GM12873 (cell line): ENCODE results near the gene DNM2.

Experiments used
- TF ChIP-seq, protein P1 (sequence below): IDR thresholded peaks from 2 replicates; pipeline ENCODE4 v1.5.1; 2012; ENCODE audit warnings: low read depth, mild to moderate bottlenecking, moderate library complexity, low read length, control low read depth; ENCODE audit not compliant: insufficient read depth; ENCODE audit errors: missing control alignments

DNM2 gene

DNA sequence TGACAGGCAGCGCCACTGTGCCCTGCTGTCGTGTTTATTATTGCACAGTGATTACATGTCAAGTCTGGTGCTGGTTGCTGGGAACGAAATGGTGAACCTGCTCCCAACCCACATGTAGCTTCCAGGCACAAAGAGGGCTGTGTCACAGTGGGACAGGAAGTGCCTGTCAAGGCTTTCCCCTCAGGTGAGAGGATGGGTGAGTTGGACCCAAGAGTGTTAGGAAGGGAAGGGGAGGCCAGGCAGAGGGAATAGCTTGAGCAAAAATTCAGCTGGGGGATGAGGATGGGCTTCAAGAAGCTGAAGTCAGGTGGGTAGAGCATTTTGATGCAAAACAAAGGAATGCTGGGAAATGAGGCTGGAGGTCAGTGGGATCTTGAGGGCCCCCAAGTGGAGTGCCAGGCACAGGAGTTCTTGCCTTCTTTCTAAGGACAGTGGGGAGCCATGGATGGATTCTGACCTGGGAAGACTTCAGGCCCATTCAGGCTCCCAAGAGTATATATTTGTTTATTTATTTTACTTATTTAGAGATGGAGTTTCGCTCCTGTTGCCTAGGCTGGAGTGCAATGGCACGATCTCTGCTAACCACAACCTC is 25.1 kb upstream of the DNM2 start:
- TF ChIP-seq, protein P1, sequence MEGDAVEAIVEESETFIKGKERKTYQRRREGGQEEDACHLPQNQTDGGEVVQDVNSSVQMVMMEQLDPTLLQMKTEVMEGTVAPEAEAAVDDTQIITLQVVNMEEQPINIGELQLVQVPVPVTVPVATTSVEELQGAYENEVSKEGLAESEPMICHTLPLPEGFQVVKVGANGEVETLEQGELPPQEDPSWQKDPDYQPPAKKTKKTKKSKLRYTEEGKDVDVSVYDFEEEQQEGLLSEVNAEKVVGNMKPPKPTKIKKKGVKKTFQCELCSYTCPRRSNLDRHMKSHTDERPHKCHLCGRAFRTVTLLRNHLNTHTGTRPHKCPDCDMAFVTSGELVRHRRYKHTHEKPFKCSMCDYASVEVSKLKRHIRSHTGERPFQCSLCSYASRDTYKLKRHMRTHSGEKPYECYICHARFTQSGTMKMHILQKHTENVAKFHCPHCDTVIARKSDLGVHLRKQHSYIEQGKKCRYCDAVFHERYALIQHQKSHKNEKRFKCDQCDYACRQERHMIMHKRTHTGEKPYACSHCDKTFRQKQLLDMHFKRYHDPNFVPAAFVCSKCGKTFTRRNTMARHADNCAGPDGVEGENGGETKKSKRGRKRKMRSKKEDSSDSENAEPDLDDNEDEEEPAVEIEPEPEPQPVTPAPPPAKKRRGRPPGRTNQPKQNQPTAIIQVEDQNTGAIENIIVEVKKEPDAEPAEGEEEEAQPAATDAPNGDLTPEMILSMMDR = no peak

DNA sequence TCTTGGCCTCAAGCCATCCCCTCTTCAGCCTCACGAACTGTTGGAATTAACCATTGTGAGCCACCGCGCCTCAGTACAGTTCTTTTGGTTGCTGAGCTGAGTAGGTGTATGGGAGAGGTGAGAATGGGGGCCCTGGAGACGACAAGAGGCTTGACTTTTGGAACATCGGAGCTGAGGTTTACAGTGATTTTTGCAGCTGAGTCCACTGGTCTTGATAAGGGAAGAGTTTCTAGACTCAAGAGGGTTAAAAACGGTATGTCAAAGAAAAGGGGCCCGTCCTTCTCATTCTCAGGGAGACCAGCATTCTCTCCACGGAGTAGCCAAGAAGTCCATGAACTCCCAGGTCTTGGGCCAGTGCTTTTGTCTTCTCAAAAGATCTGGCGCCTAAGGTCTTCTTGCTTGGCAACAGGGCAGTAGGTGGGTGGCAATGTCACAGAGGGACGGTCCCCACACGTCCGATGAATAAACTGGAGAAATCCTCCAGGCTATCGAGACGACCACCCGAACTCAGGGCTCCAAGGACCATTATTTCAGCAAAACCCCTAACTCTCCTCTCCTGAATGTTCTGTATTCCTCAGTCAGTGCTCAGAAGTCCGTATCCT is 23.1 kb upstream of the DNM2 start:
- TF ChIP-seq, protein P1 = no peak

DNA sequence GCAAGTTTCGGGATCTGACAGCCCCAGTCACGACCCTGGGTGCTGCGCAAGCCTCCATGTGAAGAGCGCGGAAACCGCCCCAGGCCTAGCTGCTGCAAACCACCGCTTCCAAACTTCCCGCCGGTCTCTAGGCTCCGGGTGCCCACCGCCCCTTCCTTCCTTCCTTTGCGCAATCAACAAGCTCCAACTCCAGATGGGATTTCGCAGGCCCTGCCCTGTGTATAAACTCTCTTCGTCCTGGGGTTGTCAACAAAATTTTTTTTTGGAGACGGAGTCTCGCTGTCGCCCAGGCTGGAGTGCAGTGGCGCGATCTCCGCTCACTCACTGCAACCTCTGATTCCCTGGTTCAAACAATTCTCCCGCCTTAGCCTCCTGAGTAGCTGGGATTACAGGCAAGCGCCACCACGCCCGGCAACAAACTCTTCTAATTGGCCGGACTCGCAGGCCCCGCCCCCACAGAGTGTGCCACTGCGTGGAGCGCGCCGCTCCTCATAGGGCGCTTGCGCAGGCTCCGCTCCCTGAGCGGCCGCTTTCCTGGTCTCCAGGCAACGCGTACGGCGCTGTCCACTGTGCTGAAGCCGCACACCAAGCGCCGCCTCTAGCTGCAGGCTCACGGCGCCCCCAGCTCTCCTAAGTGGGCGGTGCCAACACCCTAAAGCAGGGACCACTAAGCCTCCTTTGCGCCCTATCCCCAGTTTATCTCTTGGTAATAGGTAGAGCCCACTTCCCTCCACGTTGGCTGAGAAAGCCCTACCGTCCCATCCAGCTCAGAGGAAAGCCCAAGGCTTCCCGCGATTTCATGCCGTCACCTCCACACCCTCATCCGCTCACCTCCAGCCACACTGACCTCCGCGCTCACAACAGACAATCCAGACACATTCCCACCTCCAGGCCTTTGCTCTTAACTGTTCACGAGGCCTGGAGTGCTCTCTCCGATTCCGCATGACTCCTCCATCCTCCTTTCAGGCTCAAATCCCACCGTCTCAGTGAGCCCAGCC is 22.2 kb upstream of the DNM2 start:
- TF ChIP-seq, protein P1 = no peak

DNA sequence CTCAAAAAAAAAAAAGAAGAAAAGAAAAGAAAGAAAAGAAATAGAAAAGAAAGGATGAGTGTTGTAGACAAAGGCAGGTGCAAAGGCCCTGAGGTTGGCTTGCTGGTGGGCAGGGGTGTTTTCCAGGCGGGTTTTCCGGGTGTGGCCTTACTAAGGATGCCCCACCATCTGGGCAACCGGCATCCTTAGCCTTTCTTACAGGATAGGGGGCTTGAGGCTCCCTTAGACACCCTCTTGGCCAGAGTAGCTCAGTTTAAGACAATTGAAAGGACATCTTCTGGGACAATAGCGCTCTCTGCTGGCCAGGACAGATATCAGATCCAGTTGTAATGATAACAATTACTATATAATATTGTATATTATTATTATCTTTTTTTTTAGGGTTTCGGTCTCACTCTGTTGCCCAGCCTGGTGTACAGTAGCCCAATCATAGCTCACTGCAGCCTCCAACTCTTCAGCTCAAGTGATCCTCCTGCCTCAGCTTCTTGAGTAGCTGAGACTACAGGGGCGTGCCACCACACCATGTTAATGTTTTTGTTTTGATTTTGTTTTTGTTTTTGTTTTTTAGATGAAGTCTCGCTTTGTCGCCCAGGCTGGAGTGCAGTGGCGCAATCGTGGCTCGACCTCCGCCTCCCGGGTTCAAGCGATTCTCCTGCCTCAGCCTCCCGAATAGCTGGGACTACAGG is 18.1 kb upstream of the DNM2 start:
- TF ChIP-seq, protein P1 = peak; percentile 61

DNA sequence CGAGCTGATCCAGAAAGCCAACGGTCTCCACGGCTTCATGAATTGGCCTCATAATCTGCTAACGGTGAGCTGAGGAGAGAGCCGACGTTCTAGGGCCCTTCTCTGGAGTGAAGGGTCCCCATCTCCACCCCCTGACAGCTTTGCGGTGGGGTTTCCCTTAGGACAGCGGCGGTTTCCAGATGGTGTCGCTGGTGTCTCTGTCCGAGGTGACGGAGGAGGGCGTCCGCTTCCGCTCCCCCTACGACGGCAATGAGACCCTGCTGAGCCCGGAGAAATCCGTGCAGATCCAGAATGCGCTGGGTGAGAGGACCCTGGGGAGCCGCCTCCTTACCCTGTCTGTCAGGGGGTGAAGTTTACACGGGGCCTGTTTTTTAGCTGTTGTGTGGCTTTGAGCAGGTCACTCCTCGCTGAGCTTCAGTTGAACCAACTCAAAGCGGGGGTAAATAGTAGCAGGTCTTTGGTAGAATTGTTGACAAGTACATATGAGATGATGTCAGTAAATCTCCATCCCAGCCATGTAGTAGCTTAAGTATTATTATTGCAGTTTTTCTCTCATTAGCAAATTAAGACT is 15.8 kb upstream of the DNM2 start:
- TF ChIP-seq, protein P1 = peak; percentile 28

DNA sequence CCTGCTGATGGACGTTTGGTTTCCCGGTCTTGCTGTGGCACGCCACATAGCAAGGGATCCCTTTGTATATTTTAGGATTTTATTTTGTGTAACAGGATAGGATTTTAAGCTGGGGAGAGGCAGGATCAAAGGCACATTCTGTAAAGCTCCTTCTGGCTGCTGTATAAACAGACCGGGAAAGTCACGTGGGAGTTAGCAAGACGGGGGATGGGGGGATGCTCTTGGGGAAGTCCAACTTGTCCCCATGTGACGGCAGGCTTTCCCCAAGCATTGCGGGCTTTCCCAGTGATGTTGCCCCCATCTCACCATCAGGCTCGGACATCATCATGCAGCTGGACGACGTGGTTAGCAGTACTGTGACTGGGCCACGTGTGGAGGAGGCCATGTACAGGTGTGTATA is 10.9 kb upstream of the DNM2 start:
- TF ChIP-seq, protein P1 = no peak

DNA sequence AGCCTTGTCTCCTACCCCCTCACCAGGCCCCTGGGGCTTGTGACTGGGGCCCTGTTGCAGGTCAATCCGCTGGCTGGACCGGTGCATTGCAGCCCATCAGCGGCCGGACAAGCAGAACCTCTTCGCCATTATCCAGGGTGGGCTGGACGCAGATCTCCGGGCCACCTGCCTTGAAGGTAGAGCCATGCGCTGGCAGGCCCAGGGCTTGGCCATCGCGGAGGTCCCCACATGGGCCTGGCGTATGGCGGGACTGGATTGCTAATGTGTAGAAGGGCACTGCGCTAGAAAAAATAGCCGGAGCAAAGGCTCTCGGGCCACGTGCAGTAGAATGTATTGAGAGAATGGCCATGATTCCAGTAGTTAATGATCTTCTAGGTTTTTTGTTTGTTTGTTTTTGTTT is 10.4 kb upstream of the DNM2 start:
- TF ChIP-seq, protein P1 = no peak
